NT2/D1 (cell line): ENCODE data around the gene DBX1.
A peak's percentile ranks its signal among the peaks of the same experiment; 100 is the strongest.
"Not testable (repeated sequence)": the region's sequence is repeated elsewhere in the genome, so short reads cannot be mapped to it uniquely, and the experiment has no call there.

ENCODE experiments used
- DNase-seq: peaks from one replicate; pipeline ENCODE4 v3.0.0-alpha.2; 2011; ENCODE audit warnings: low read depth, low spot score
- H3K27me3 ChIP-seq: 2 replicates; pipeline ENCODE4 v1.6.0; 2011; ENCODE audit warnings: mild to moderate bottlenecking; ENCODE audit not compliant: insufficient read length, insufficient read depth
- H3K36me3 ChIP-seq: 2 replicates; pipeline ENCODE4 v1.6.1; 2011; ENCODE audit warnings: mild to moderate bottlenecking, low read length, mixed read lengths; ENCODE audit not compliant: insufficient read depth, insufficient read length
- H3K4me1 ChIP-seq: 2 replicates; pipeline ENCODE4 v1.5.1; 2011; ENCODE audit not compliant: insufficient read depth, insufficient read length
- H3K4me3 ChIP-seq: 2 replicates; pipeline ENCODE4 v1.5.1; 2011; ENCODE audit warnings: low read depth; ENCODE audit not compliant: insufficient read length
- H3K9ac ChIP-seq: 2 replicates; pipeline ENCODE4 v1.6.0; 2011; ENCODE audit warnings: low read depth; ENCODE audit not compliant: insufficient read length
- H3K9me3 ChIP-seq: 2 replicates; pipeline ENCODE4 v1.5.1; 2011; ENCODE audit warnings: mild to moderate bottlenecking, low read length; ENCODE audit not compliant: insufficient read depth
- SUZ12 ChIP-seq: IDR thresholded peaks from 2 replicates; pipeline ENCODE4 v1.6.1; 2011; ENCODE audit not compliant: insufficient read length, insufficient read depth; ENCODE audit errors: extremely low read depth
- YY1 ChIP-seq: IDR thresholded peaks from 2 replicates; pipeline ENCODE4 v1.6.1; 2011; ENCODE audit not compliant: insufficient read length, insufficient read depth
- ZNF274 ChIP-seq: IDR thresholded peaks from 2 replicates; pipeline ENCODE4 v1.6.1; 2011; ENCODE audit warnings: mild to moderate bottlenecking, low read depth, low read length

Gene DBX1

DNA sequence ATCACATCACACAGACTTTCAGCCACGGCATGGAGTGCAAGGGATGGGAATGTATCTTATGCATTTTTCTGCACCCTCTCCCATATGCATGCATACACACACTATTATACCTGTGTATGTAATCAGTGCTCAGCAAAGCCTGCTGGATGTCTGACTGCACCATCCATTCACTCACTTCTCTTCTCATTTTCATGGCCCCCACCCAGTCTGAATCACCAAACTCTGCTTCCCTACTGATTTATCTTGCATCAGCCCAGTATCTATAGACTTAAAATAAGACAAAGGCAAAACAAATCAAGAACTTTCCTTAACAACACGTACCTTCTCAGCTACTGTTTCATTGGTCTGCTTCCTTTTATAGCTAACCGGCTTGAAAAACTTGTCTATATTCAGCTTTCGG is 21.6 kb downstream of the DBX1 start:
- DNase-seq = no peak
- Histone ChIP-seq H3K27me3 (no peaks in the 10 kb centered on the region), H3K36me3 (no peaks in the 10 kb centered on the region), H3K4me1 (no peaks in the 10 kb centered on the region), H3K4me3 (no peak overlapping the region), H3K9ac (no peak overlapping the region), H3K9me3 (no peaks in the 10 kb centered on the region)
- no peak for TF ChIP-seq SUZ12
- no peak for TF ChIP-seq YY1
- TF ChIP-seq ZNF274 = no peak

DNA sequence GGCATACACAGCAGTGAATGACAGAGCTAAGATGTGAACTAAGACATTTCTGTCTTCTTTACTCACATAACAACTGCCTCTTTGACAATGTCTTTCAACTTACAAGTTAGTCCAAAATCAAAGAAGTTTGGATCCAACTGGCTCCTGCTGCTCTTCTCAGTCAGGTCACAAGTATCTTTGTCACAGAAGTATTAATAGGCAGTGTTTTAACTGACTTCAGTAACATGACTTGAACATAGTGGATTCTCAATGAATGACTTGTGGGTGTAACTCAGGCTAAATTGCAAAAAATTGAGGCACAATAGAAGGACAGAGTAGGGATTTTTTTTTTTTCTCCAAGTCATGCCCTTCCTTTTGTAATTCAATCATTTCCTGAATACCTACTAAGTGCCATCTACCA is 22.6 kb downstream of the DBX1 start:
- Histone ChIP-seq H3K4me1 (no peaks in the 10 kb centered on the region), H3K27me3 (no peaks in the 10 kb centered on the region), H3K4me3 (no peak overlapping the region), H3K9ac (no peak overlapping the region), H3K36me3 (no peaks in the 10 kb centered on the region), H3K9me3 (no peaks in the 10 kb centered on the region)
- DNase-seq = no peak
- TF ChIP-seq ZNF274 (no peak), YY1 (no peak), SUZ12 (no peak)

GRCh38 chr11:20134991-20135736 is 25.1 kb downstream of the DBX1 start:
- Histone ChIP-seq H3K9me3 (no peaks in the 10 kb centered on the region), H3K36me3 (no peaks in the 10 kb centered on the region), H3K4me3 (no peak overlapping the region), H3K27me3 (no peaks in the 10 kb centered on the region), H3K9ac (no peak overlapping the region), H3K4me1 (peaks cover 2% of the 10 kb centered on the region)
- TF ChIP-seq SUZ12 = no peak
- TF ChIP-seq ZNF274 = no peak
- TF ChIP-seq YY1 = no peak
- no peak for DNase-seq

DNA sequence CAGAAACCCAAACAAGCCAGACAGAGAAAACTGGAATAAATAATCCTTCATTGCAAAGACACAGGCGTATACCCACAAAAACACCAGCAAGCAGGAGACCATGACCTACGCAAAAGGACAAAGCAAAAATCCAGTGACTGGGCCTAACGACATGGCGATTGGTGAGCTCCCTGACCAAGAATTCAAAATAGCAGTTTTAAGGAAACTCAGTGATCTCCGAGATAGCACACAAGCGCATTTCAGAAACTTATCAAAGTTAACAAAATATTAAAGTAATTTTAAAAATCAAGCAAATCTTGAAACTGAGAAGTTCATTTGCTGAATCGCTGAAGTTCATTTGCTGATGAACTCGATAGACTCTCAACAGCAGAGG is 27.6 kb downstream of the DBX1 start:
- TF ChIP-seq ZNF274 (no peak), SUZ12 (no peak)
- Histone ChIP-seq H3K36me3 (no peaks in the 10 kb centered on the region), H3K9me3 (no peaks in the 10 kb centered on the region), H3K27me3 (no peaks in the 10 kb centered on the region), H3K9ac (no peak overlapping the region), H3K4me3 (no peak overlapping the region), H3K4me1 (peaks cover 2% of the 10 kb centered on the region)
- no peak for DNase-seq

GRCh38 chr11:20131788-20132666 is 28.2 kb downstream of the DBX1 start:
- Histone ChIP-seq H3K27me3 (no peaks in the 10 kb centered on the region), H3K4me3 (no peak overlapping the region), H3K9ac (peak overlapping the region; percentile 21), H3K9me3 (no peaks in the 10 kb centered on the region), H3K36me3 (no peaks in the 10 kb centered on the region), H3K4me1 (peaks cover 2% of the 10 kb centered on the region)
- no peak for DNase-seq
- TF ChIP-seq ZNF274 = no peak
- no peak for TF ChIP-seq SUZ12
- no peak for TF ChIP-seq YY1

- Histone ChIP-seq H3K9ac (no peak overlapping the region), H3K9me3 (no peaks in the 10 kb centered on the region), H3K4me3 (no peak overlapping the region), H3K27me3 (no peaks in the 10 kb centered on the region), H3K4me1 (peaks cover 5% of the 10 kb centered on the region), H3K36me3 (no peaks in the 10 kb centered on the region)
- TF ChIP-seq ZNF274 (no peak), SUZ12 (no peak), YY1 (no peak)
- DNase-seq = no peak
Measured at GRCh38 chr11:20129665-20130064, 30.6 kb downstream of the DBX1 start.

- not testable (repeated sequence) for H3K36me3 ChIP-seq, H3K9ac ChIP-seq, H3K9me3 ChIP-seq
Measured at GRCh38 chr11:20128528-20128825, 31.8 kb downstream of the DBX1 start.

More at GRCh38 chr11:20128528-20128825, 31.8 kb downstream of the DBX1 start:
- H3K4me1 ChIP-seq, H3K27me3 ChIP-seq, DNase-seq, H3K4me3 ChIP-seq: not testable (repeated sequence)
